Colon (tissue), 2 donors: ENCODE measurements around the gene CALML3.

ENCODE experiments used
- FAIRE-seq: peaks from 2 replicates; lab custom pipeline; 2012; peaks lifted over from hg19 to GRCh38; lab: Jason Lieb, UNC
- donor health status: control.
- donor health status: control.

The CALML3 gene

GRCh38 chr10:5507649-5508131 is 17.1 kb upstream of the CALML3 start:
- no peak for FAIRE-seq

- FAIRE-seq: no peak
Measured at GRCh38 chr10:5508161-5508604, 16.6 kb upstream of the CALML3 start.

GRCh38 chr10:5508786-5509185 is 16.0 kb upstream of the CALML3 start:
- FAIRE-seq: no peak

GRCh38 chr10:5509236-5509635 is 15.5 kb upstream of the CALML3 start:
- FAIRE-seq: no peak

- FAIRE-seq: no peak
Measured at GRCh38 chr10:5509691-5510090, 15.1 kb upstream of the CALML3 start.

- no peak for FAIRE-seq
Measured at GRCh38 chr10:5510281-5511072, 14.3 kb upstream of the CALML3 start.

- FAIRE-seq: no peak
Measured at GRCh38 chr10:5511231-5511884, 13.4 kb upstream of the CALML3 start.

- no peak for FAIRE-seq
Measured at GRCh38 chr10:5511885-5512280, 12.9 kb upstream of the CALML3 start.

GRCh38 chr10:5512331-5512730 is 12.4 kb upstream of the CALML3 start:
- no peak for FAIRE-seq

- FAIRE-seq: no peak
Measured at GRCh38 chr10:5512881-5513612, 11.7 kb upstream of the CALML3 start.

GRCh38 chr10:5514226-5514850 is 10.4 kb upstream of the CALML3 start:
- no peak for FAIRE-seq

GRCh38 chr10:5515948-5516761 is 8.6 kb upstream of the CALML3 start:
- FAIRE-seq: no peak

- FAIRE-seq: no peak
Measured at GRCh38 chr10:5517546-5517945, 7.2 kb upstream of the CALML3 start.

GRCh38 chr10:5518143-5518542 is 6.6 kb upstream of the CALML3 start:
- FAIRE-seq: no peak

GRCh38 chr10:5519054-5519453 is 5.7 kb upstream of the CALML3 start:
- FAIRE-seq: no peak

- no peak for FAIRE-seq
Measured at GRCh38 chr10:5522913-5523560, 1.7 kb upstream of the CALML3 start.

GRCh38 chr10:5523796-5524574 is 776 bp upstream of the CALML3 start:
- FAIRE-seq: no peak

GRCh38 chr10:5525561-5526341 is 990 bp downstream of the CALML3 start:
- FAIRE-seq: no peak

- FAIRE-seq: no peak
Measured at GRCh38 chr10:5526691-5527331, 2.0 kb downstream of the CALML3 start.
